Retinal pigment epithelial cell (primary cell): ENCODE data around the gene NIPAL1.

Source experiments
- DNase-seq: peaks from one replicate; pipeline ENCODE4 v3.0.0-alpha.2; 2010; ENCODE audit warnings: low read depth
- H3K4me3 ChIP-seq: 2 replicates; pipeline ENCODE4 v1.5.1; 2011; ENCODE audit warnings: mild to moderate bottlenecking, low read length, control low read depth, moderate library complexity
- CTCF ChIP-seq: conservative IDR thresholded peaks from 2 replicates; pipeline ENCODE4 v1.5.1; 2011; ENCODE audit warnings: low read depth, low read length, control low read depth, inconsistent platforms

The NIPAL1 gene

GRCh38 chr4:48043504-48043903, 26.9 kb downstream of the NIPAL1 start:
- no peak for DNase-seq
- no peak for TF ChIP-seq CTCF
- H3K4me3 ChIP-seq: no peak overlapping the region

DNA sequence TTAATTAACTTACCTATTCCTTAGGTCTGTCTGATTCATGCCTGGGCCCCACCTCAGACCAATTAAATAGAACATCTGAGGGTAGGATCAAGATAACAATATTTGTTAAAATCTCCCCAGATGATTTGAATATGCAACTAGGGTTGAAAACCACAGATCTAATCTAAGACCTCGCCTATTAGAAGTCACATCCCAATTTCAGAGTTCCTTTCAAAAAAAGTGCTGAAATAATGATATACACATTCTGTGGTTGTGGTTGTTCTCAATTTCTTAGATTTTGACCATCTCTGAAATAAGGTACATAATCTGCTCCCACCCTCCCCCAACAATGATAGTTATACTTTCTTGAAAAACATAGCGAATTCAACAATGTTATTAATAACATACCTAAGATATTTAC, 27.7 kb downstream of the NIPAL1 start:
- H3K4me3 ChIP-seq: no peak overlapping the region
- no peak for DNase-seq
- TF ChIP-seq CTCF: no peak

GRCh38 chr4:48046059-48046458, 29.5 kb downstream of the NIPAL1 start:
- TF ChIP-seq CTCF: no peak
- H3K4me3 ChIP-seq: no peak overlapping the region
- no peak for DNase-seq

GRCh38 chr4:48047421-48047844, 30.9 kb downstream of the NIPAL1 start:
- no peak overlapping the region for H3K4me3 ChIP-seq
- DNase-seq: no peak
- TF ChIP-seq CTCF: no peak

- DNase-seq: no peak
- H3K4me3 ChIP-seq: no peak overlapping the region
- TF ChIP-seq CTCF: no peak
These were observed 31.3 kb downstream of the NIPAL1 start for GRCh38 chr4:48047896-48048295.

GRCh38 chr4:48049483-48049882, 32.9 kb downstream of the NIPAL1 start:
- no peak overlapping the region for H3K4me3 ChIP-seq
- DNase-seq: no peak
- no peak for TF ChIP-seq CTCF

- no peak for DNase-seq
- no peak for TF ChIP-seq CTCF
These were observed 34.5 kb downstream of the NIPAL1 start for GRCh38 chr4:48051078-48051477.

More at GRCh38 chr4:48051078-48051477, 34.5 kb downstream of the NIPAL1 start:
- H3K4me3 ChIP-seq: no peak overlapping the region
